Loucy (cell line): Measurements from ENCODE around the gene AKIP1.

Experiments used
- H2AFZ ChIP-seq: fragments of 200-600 bp; sonication (generic); 2 replicates; pipeline ENCODE4 v1.6.0; 2016; ENCODE audit warnings: antibody characterized with exemption, mild to moderate bottlenecking, low read length, moderate library complexity
- H3F3A ChIP-seq: fragments of 200-600 bp; 2 replicates; pipeline ENCODE4 v1.6.0; 2016; ENCODE audit warnings: antibody characterized with exemption, low read depth, mild to moderate bottlenecking
- H3K27me3 ChIP-seq: fragments of 200-600 bp; sonication (generic); 2 replicates; pipeline ENCODE4 v1.6.1; 2014; ENCODE audit warnings: low read length, mild to moderate bottlenecking; ENCODE audit not compliant: insufficient read depth, poor library complexity, severe bottlenecking
- H3K36me3 ChIP-seq: fragments of 200-600 bp; sonication (generic); 2 replicates; pipeline ENCODE4 v1.6.1; 2016; ENCODE audit warnings: low read length; ENCODE audit not compliant: insufficient read depth
- H3K4me1 ChIP-seq: fragments of 200-600 bp; sonication (generic); 2 replicates; pipeline ENCODE4 v1.5.1; 2014; ENCODE audit warnings: low read length, mild to moderate bottlenecking; ENCODE audit not compliant: insufficient read depth, poor library complexity, severe bottlenecking
- H3K4me2 ChIP-seq: fragments of 200-600 bp; sonication (generic); 2 replicates; pipeline ENCODE4 v1.6.0; 2014; ENCODE audit warnings: antibody characterized with exemption, low read length, low read depth, mild to moderate bottlenecking; ENCODE audit not compliant: poor library complexity, severe bottlenecking
- H3K4me3 ChIP-seq: fragments of 200-600 bp; sonication (generic); 2 replicates; pipeline ENCODE4 v1.5.1; 2014; ENCODE audit warnings: low read length, mild to moderate bottlenecking, mixed read lengths; ENCODE audit not compliant: poor library complexity, severe bottlenecking
- H3K79me2 ChIP-seq: fragments of 200-600 bp; sonication (generic); 2 replicates; pipeline ENCODE4 v1.6.1; 2014; ENCODE audit warnings: low read length; ENCODE audit not compliant: insufficient read depth
- H3K9ac ChIP-seq: fragments of 200-600 bp; sonication (generic); 2 replicates; pipeline ENCODE4 v1.6.0; 2014; ENCODE audit warnings: mild to moderate bottlenecking, low read depth, low read length, moderate library complexity; ENCODE audit not compliant: poor library complexity, severe bottlenecking
- H3K9me2 ChIP-seq: fragments of 200-600 bp; sonication (generic); replicated peaks from 2 replicates; pipeline ENCODE4 v1.6.1; 2016; ENCODE audit warnings: low read depth, low read length, mixed read lengths
- H3K9me3 ChIP-seq: fragments of 200-600 bp; sonication (generic); 2 replicates; pipeline ENCODE4 v1.6.1; 2014; ENCODE audit warnings: mild to moderate bottlenecking, antibody characterized with exemption, low read length, low read depth; ENCODE audit not compliant: insufficient read depth
- H4K20me1 ChIP-seq: fragments of 200-600 bp; sonication (generic); 2 replicates; pipeline ENCODE4 v1.6.0; 2014; ENCODE audit warnings: antibody characterized with exemption, low read length, mild to moderate bottlenecking; ENCODE audit not compliant: insufficient read depth, poor library complexity, severe bottlenecking
- EZH2phosphoT487 ChIP-seq: fragments of 200-600 bp; IDR thresholded peaks from 2 replicates; pipeline ENCODE4 v1.6.1; 2018; ENCODE audit warnings: antibody characterized with exemption, mild to moderate bottlenecking, moderate library complexity, borderline replicate concordance
- TF ChIP-seq, protein P1 (sequence below): fragments of 200-600 bp; sonication (generic); conservative IDR thresholded peaks from 2 replicates; pipeline ENCODE4 v1.5.1; 2014; ENCODE audit warnings: mild to moderate bottlenecking, antibody characterized with exemption, low read length

AKIP1 gene

DNA sequence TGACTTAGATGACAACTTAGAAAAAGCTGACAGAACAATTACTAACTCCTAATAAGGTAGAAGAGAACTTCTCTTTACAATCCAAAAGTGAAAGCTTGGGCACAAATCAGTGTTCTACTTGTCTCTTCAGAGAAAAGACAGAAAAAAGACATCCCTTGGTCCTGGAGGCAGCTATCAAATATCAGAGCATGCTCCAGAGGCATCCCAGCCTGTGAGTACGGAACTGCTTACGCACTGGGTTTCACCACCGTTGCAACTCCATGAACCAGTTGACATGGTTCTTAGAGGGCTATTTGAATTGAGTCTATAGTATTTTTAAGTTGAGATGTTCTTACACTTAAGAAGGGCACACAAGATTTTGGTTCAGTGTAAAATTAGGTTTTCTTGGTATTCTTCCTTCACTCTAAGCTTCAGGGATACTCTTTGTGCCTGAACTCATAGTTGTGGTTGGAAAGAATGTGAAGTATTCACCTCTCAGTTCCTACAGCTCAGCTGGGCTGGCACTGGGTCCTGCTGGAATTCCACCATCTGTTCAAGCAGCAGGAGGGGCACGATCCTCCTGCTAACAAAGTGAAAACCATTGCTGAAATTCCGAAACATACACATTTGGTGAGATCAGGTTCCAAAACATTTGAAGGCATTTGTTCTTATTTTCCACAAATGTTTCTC is 6.3 kb downstream of the AKIP1 start:
- Histone ChIP-seq H3K9me2 (no peaks in the 10 kb centered on the region), H3K36me3 (peaks cover 12% of the 10 kb centered on the region; the same call in 1 of the 2 replicates), H3K4me1 (peaks cover 16% of the 10 kb centered on the region), H2AFZ (no peak overlapping the region), H3K4me3 (no peak overlapping the region), H3K9ac (no peak overlapping the region), H3K9me3 (no peaks in the 10 kb centered on the region), H3F3A (no peaks in the 10 kb centered on the region), H3K27me3 (no peaks in the 10 kb centered on the region), H3K4me2 (no peak overlapping the region), H3K79me2 (peaks cover 12% of the 10 kb centered on the region), H4K20me1 (peaks cover 1% of the 10 kb centered on the region)
- TF ChIP-seq, protein P1, sequence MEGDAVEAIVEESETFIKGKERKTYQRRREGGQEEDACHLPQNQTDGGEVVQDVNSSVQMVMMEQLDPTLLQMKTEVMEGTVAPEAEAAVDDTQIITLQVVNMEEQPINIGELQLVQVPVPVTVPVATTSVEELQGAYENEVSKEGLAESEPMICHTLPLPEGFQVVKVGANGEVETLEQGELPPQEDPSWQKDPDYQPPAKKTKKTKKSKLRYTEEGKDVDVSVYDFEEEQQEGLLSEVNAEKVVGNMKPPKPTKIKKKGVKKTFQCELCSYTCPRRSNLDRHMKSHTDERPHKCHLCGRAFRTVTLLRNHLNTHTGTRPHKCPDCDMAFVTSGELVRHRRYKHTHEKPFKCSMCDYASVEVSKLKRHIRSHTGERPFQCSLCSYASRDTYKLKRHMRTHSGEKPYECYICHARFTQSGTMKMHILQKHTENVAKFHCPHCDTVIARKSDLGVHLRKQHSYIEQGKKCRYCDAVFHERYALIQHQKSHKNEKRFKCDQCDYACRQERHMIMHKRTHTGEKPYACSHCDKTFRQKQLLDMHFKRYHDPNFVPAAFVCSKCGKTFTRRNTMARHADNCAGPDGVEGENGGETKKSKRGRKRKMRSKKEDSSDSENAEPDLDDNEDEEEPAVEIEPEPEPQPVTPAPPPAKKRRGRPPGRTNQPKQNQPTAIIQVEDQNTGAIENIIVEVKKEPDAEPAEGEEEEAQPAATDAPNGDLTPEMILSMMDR: no peak
- TF ChIP-seq EZH2phosphoT487: no peak

DNA sequence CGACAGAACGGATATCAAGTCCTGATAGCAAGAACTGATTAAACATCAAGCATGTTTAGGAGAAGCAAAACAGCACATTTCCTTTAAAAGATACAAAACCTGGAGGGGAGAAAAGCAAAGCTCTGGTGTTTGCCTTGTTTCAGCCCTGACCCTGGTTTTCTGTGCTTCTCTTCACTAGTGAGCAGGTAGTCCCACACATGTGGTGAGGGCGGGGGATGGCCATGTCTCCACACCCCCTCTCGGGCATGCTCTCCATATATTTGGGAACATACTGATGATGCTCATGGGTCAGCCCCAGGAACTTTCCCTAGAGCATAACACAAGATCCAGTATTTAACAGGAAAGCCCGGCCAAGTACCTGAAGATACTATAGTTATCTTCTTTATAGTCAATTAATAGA is 11.7 kb downstream of the AKIP1 start:
- no peaks in the 10 kb centered on the region for H3F3A ChIP-seq
- H3K9me3 ChIP-seq: no peaks in the 10 kb centered on the region
- no peak overlapping the region for H2AFZ ChIP-seq
- H3K9me2 ChIP-seq: no peaks in the 10 kb centered on the region
- no peaks in the 10 kb centered on the region for H4K20me1 ChIP-seq
- H3K79me2 ChIP-seq: no peaks in the 10 kb centered on the region
- H3K4me2 ChIP-seq: no peak overlapping the region
- TF ChIP-seq EZH2phosphoT487: no peak
- TF ChIP-seq, protein P1: no peak
- H3K36me3 ChIP-seq: peaks cover 4% of the 10 kb centered on the region; the same call in 1 of the 2 replicates
- H3K9ac ChIP-seq: no peak overlapping the region
- no peaks in the 10 kb centered on the region for H3K4me1 ChIP-seq
- H3K4me3 ChIP-seq: no peak overlapping the region
- no peaks in the 10 kb centered on the region for H3K27me3 ChIP-seq

DNA sequence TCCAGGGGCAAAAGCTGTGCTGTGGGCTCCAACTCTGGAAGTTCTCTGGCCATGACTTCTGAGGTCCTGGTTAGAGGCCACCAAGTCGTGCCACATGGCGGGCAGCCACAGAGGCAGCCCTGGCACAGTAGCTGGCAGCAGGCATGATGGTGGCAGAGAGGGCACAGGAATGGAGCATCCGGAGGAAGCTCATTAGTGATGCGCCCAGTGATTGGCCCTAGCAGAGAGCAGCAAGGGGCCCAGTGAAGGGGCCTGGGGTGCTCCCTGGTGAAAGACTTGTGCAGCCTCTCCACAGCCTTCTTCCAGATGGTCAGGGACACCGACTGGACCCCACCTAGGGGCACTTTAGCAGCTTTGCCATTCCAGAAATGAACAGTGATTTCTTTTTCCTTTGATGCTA is 14.7 kb downstream of the AKIP1 start:
- no peak for TF ChIP-seq EZH2phosphoT487
- TF ChIP-seq, protein P1: no peak
- Histone ChIP-seq H3F3A (no peaks in the 10 kb centered on the region), H3K4me3 (no peak overlapping the region), H3K4me2 (no peak overlapping the region), H3K9ac (no peak overlapping the region), H4K20me1 (no peaks in the 10 kb centered on the region), H3K4me1 (no peaks in the 10 kb centered on the region), H3K79me2 (no peaks in the 10 kb centered on the region), H3K36me3 (no peaks in the 10 kb centered on the region; the same call in 1 of the 2 replicates), H3K9me2 (no peaks in the 10 kb centered on the region), H3K9me3 (no peaks in the 10 kb centered on the region), H2AFZ (no peak overlapping the region), H3K27me3 (no peaks in the 10 kb centered on the region)
